NCI-H187 treated with DMSO at 0.1 percent for 48 hours (cell line): ENCODE measurements around the gene LPAR3.
"Not testable (repeated sequence)": the region's sequence is repeated elsewhere in the genome, so short reads cannot be mapped to it uniquely, and the experiment has no call there.

Source experiments
- DNase-seq: peaks from one replicate; lab custom pipeline; 2025; lab: John Stamatoyannopoulos, UW

LPAR3 gene

GRCh38 chr1:84907095-84907827 lies 14.3 kb upstream of the LPAR3 start:
- no peak for DNase-seq

GRCh38 chr1:84902727-84903126 lies 9.7 kb upstream of the LPAR3 start:
- DNase-seq: not testable (repeated sequence)

- DNase-seq: no peak
Measured at GRCh38 chr1:84899969-84900368, 7.0 kb upstream of the LPAR3 start.

GRCh38 chr1:84896279-84896678 lies 3.3 kb upstream of the LPAR3 start:
- no peak for DNase-seq

GRCh38 chr1:84890566-84890965 lies 2.4 kb downstream of the LPAR3 start:
- no peak for DNase-seq

GRCh38 chr1:84889437-84889836 lies 3.6 kb downstream of the LPAR3 start:
- no peak for DNase-seq

GRCh38 chr1:84888753-84889152 lies 4.3 kb downstream of the LPAR3 start:
- DNase-seq: no peak

- no peak for DNase-seq
Measured at GRCh38 chr1:84887261-84887934, 5.6 kb downstream of the LPAR3 start.

GRCh38 chr1:84885469-84885868 lies 7.5 kb downstream of the LPAR3 start:
- no peak for DNase-seq

- no peak for DNase-seq
Measured at GRCh38 chr1:84884671-84885389, 8.2 kb downstream of the LPAR3 start.

GRCh38 chr1:84883286-84883685 lies 9.7 kb downstream of the LPAR3 start:
- no peak for DNase-seq

GRCh38 chr1:84877592-84877991 lies 15.4 kb downstream of the LPAR3 start:
- no peak for DNase-seq

GRCh38 chr1:84876353-84876752 lies 16.7 kb downstream of the LPAR3 start:
- no peak for DNase-seq

GRCh38 chr1:84873366-84873765 lies 19.6 kb downstream of the LPAR3 start:
- DNase-seq: no peak

GRCh38 chr1:84872696-84873355 lies 20.2 kb downstream of the LPAR3 start:
- no peak for DNase-seq

GRCh38 chr1:84871181-84871580 lies 21.8 kb downstream of the LPAR3 start:
- no peak for DNase-seq

- DNase-seq: no peak
Measured at GRCh38 chr1:84870591-84870990, 22.4 kb downstream of the LPAR3 start.

GRCh38 chr1:84869720-84870119 lies 23.3 kb downstream of the LPAR3 start:
- no peak for DNase-seq

- no peak for DNase-seq
Measured at GRCh38 chr1:84862810-84863251, 30.2 kb downstream of the LPAR3 start.

- DNase-seq: no peak
Measured at GRCh38 chr1:84861988-84862644, 30.9 kb downstream of the LPAR3 start.

GRCh38 chr1:84861516-84861915 lies 31.5 kb downstream of the LPAR3 start:
- no peak for DNase-seq

- no peak for DNase-seq
Measured at GRCh38 chr1:84859866-84860265, 33.1 kb downstream of the LPAR3 start.
